ENCODE measurements around the gene SHC4.

The SHC4 gene

DNA sequence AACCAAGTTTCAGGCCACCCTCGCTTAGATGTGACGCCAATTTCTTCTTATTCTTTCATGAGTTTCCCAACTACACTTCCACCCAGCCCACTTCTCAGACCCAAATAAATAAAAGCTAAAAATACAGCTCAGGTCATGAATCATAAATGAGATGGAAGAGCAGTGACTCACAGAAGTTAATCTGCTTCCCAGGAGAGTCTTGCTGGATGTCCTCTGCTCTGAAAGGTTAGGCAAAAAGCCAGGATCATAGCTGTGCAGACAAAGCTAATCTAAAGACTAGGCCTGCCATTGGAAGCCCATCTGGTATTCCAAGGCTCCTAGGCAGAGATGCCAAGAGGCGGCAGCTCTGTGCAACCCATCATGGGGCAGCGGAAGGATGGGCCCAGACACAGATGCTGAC is 24.1 kb downstream of the SHC4 start:
- TF ChIP-seq, protein P1, sequence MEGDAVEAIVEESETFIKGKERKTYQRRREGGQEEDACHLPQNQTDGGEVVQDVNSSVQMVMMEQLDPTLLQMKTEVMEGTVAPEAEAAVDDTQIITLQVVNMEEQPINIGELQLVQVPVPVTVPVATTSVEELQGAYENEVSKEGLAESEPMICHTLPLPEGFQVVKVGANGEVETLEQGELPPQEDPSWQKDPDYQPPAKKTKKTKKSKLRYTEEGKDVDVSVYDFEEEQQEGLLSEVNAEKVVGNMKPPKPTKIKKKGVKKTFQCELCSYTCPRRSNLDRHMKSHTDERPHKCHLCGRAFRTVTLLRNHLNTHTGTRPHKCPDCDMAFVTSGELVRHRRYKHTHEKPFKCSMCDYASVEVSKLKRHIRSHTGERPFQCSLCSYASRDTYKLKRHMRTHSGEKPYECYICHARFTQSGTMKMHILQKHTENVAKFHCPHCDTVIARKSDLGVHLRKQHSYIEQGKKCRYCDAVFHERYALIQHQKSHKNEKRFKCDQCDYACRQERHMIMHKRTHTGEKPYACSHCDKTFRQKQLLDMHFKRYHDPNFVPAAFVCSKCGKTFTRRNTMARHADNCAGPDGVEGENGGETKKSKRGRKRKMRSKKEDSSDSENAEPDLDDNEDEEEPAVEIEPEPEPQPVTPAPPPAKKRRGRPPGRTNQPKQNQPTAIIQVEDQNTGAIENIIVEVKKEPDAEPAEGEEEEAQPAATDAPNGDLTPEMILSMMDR (conservative IDR thresholded peaks at IDR 0.05; ENCODE audit: low read depth, low read length): no peak
- Histone ChIP-seq H3K27ac (no peak overlapping the region), H3K4me1 (ENCODE audit: low read depth, poor library complexity, severe bottlenecking) (no peaks in the 10 kb centered on the region), H4K20me1 (ENCODE audit: insufficient read depth) (no peaks in the 10 kb centered on the region), H3K79me2 (ENCODE audit: insufficient read depth, low read depth) (no peaks in the 10 kb centered on the region), H3K36me3 (ENCODE audit: insufficient read depth) (no peaks in the 10 kb centered on the region), H3K27me3 (ENCODE audit: insufficient read depth, low read depth) (no peaks in the 10 kb centered on the region), H3K9ac (no peak overlapping the region), H3K4me2 (no peak overlapping the region), H2AFZ (ENCODE audit: low read depth) (no peak overlapping the region), H3K4me3 (IDR thresholded peaks at IDR 0.05; ENCODE audit: insufficient read depth, low read depth, low read length) (no peak overlapping the region)

DNA sequence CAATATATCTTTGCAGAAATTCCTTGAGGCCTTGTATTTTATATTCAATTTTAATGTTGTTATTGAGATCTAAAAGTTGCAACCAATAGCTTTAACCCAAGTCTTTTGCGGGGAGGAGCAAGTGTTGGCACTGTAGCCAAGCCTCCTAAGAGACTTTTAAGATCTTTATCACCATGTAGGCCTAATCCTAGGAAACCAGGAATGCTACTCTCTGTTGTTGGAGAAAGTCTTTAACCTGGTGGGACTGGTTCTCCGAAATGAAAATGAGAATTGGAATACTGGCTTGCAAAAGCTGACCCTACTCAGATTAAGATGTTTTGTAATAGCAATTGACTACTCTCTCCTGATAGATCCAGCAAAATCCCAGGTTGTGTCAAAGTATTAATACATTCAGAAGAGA is 25.8 kb downstream of the SHC4 start:
- no peak overlapping the region for H2AFZ ChIP-seq (ENCODE audit: low read depth)
- H3K27ac ChIP-seq: no peak overlapping the region
- H3K9ac ChIP-seq: no peak overlapping the region
- H3K27me3 ChIP-seq (ENCODE audit: insufficient read depth, low read depth): no peaks in the 10 kb centered on the region
- no peaks in the 10 kb centered on the region for H3K4me1 ChIP-seq (ENCODE audit: low read depth, poor library complexity, severe bottlenecking)
- no peaks in the 10 kb centered on the region for H4K20me1 ChIP-seq (ENCODE audit: insufficient read depth)
- TF ChIP-seq, protein P1 (conservative IDR thresholded peaks at IDR 0.05; ENCODE audit: low read depth, low read length): no peak
- H3K36me3 ChIP-seq (ENCODE audit: insufficient read depth): no peaks in the 10 kb centered on the region
- no peak overlapping the region for H3K4me2 ChIP-seq
- H3K79me2 ChIP-seq (ENCODE audit: insufficient read depth, low read depth): no peaks in the 10 kb centered on the region
- no peak overlapping the region for H3K4me3 ChIP-seq (IDR thresholded peaks at IDR 0.05; ENCODE audit: insufficient read depth, low read depth, low read length)

DNA sequence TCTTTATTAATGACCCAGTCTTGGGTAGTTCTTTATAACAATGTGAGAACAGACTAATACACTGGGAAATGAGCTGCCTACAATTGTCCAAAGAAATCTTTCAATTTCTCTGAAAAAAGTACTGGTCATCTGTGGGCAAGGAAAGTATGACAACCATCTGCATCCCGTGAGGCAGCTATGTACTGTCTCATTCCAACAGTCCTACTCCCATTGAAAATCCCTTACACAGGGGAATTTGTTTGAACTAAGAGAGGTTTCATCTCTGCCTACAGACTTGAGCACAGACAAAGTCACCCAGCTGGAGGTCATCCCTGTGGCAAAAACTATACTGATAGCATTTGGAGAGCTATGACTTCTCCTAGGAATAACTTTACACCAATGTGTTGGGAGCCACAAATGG is 27.1 kb downstream of the SHC4 start:
- H3K4me1 ChIP-seq (ENCODE audit: low read depth, poor library complexity, severe bottlenecking): no peaks in the 10 kb centered on the region
- H3K79me2 ChIP-seq (ENCODE audit: insufficient read depth, low read depth): no peaks in the 10 kb centered on the region
- no peaks in the 10 kb centered on the region for H3K36me3 ChIP-seq (ENCODE audit: insufficient read depth)
- no peak overlapping the region for H3K4me3 ChIP-seq (IDR thresholded peaks at IDR 0.05; ENCODE audit: insufficient read depth, low read depth, low read length)
- H3K27me3 ChIP-seq (ENCODE audit: insufficient read depth, low read depth): no peaks in the 10 kb centered on the region
- H3K4me2 ChIP-seq: no peak overlapping the region
- H4K20me1 ChIP-seq (ENCODE audit: insufficient read depth): no peaks in the 10 kb centered on the region
- H2AFZ ChIP-seq (ENCODE audit: low read depth): no peak overlapping the region
- no peak overlapping the region for H3K27ac ChIP-seq
- TF ChIP-seq, protein P1 (conservative IDR thresholded peaks at IDR 0.05; ENCODE audit: low read depth, low read length): no peak
- no peak overlapping the region for H3K9ac ChIP-seq

DNA sequence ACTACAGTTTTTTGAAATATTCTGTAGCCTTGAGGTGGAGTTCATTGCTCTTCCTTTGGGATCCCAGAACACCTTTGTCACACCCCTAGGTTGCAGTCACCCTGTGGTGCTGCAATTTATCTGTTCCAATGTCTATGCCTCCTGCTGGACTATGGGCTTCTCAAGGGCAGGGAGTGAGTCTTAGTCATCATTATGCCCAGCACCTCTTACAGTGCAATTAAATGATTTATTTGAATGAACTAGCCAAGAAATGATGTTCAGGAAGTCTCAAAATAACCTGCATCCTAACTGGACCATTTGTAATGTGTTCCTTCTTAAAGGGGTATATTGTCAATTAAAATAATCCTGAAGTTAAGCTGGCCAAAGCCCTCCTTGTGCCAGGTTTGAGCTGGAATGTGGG is 28.5 kb downstream of the SHC4 start:
- Histone ChIP-seq H3K9ac (no peak overlapping the region), H3K4me3 (IDR thresholded peaks at IDR 0.05; ENCODE audit: insufficient read depth, low read depth, low read length) (no peak overlapping the region), H2AFZ (ENCODE audit: low read depth) (no peak overlapping the region), H3K27me3 (ENCODE audit: insufficient read depth, low read depth) (no peaks in the 10 kb centered on the region), H4K20me1 (ENCODE audit: insufficient read depth) (no peaks in the 10 kb centered on the region), H3K4me2 (no peak overlapping the region), H3K4me1 (ENCODE audit: low read depth, poor library complexity, severe bottlenecking) (no peaks in the 10 kb centered on the region), H3K79me2 (ENCODE audit: insufficient read depth, low read depth) (no peaks in the 10 kb centered on the region), H3K36me3 (ENCODE audit: insufficient read depth) (no peaks in the 10 kb centered on the region), H3K27ac (no peak overlapping the region)
- TF ChIP-seq, protein P1 (conservative IDR thresholded peaks at IDR 0.05; ENCODE audit: low read depth, low read length): no peak

DNA sequence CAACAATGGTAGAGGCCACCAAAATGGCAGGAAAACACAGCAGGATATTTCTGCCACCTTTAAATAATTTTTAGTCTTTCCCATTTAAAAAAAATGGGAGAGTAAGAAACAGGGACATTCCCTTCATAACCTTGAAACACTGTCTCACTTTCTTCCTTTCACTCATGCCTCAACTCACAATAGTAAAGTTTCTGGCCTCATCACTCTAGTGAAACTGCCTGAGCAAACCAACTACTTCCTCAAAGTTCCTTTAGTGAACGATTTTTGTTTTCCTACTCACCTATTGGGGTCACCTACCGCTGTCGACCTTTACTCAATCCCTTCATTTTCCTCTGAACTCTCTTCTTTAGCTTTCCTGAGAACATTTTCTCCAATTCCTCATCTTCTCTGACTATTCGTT is 33.0 kb downstream of the SHC4 start:
- Histone ChIP-seq H3K36me3 (ENCODE audit: insufficient read depth) (no peaks in the 10 kb centered on the region), H3K27ac (no peak overlapping the region), H2AFZ (ENCODE audit: low read depth) (no peak overlapping the region), H3K4me1 (ENCODE audit: low read depth, poor library complexity, severe bottlenecking) (no peaks in the 10 kb centered on the region), H3K4me2 (no peak overlapping the region), H3K79me2 (ENCODE audit: insufficient read depth, low read depth) (no peaks in the 10 kb centered on the region), H3K9ac (no peak overlapping the region), H3K27me3 (ENCODE audit: insufficient read depth, low read depth) (no peaks in the 10 kb centered on the region), H3K4me3 (IDR thresholded peaks at IDR 0.05; ENCODE audit: insufficient read depth, low read depth, low read length) (no peak overlapping the region), H4K20me1 (ENCODE audit: insufficient read depth) (no peaks in the 10 kb centered on the region)
- TF ChIP-seq, protein P1 (conservative IDR thresholded peaks at IDR 0.05; ENCODE audit: low read depth, low read length): no peak
